ENCODE results near the gene THADA.
"Not testable (repeated sequence)": the region's sequence is repeated elsewhere in the genome, so short reads cannot be mapped to it uniquely, and the experiment has no call there.

DNA sequence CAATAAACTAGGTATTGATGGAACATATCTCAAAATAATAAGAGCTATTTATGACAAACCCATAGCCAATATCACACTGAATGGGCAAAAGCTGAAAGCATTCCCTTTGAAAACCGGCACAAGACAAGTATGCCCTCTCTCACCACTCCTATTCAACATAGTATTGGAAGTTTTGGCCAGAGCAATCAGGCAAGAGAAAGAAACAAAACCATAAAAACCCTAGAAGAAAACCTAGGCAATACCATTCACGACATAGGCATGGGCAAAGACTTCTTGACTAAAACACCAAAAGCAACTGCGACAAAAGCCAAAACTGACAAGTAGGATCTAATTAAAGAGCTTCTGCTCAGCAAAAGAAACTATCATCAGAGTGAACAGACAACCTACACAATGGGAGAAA lies 63.3 kb downstream of the THADA start:
- TF ChIP-seq, protein P1, sequence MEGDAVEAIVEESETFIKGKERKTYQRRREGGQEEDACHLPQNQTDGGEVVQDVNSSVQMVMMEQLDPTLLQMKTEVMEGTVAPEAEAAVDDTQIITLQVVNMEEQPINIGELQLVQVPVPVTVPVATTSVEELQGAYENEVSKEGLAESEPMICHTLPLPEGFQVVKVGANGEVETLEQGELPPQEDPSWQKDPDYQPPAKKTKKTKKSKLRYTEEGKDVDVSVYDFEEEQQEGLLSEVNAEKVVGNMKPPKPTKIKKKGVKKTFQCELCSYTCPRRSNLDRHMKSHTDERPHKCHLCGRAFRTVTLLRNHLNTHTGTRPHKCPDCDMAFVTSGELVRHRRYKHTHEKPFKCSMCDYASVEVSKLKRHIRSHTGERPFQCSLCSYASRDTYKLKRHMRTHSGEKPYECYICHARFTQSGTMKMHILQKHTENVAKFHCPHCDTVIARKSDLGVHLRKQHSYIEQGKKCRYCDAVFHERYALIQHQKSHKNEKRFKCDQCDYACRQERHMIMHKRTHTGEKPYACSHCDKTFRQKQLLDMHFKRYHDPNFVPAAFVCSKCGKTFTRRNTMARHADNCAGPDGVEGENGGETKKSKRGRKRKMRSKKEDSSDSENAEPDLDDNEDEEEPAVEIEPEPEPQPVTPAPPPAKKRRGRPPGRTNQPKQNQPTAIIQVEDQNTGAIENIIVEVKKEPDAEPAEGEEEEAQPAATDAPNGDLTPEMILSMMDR (IDR thresholded peaks at IDR 0.05; ENCODE audit: low read depth, low read length, poor library complexity, severe bottlenecking): not testable (repeated sequence)
- TF ChIP-seq EZH2phosphoT487 (IDR thresholded peaks at IDR 0.05; ENCODE audit: borderline replicate concordance, low read length): not testable (repeated sequence)

Data from DOHH2 (cell line).